Measurements from ENCODE around the gene SMYD2.

DNA sequence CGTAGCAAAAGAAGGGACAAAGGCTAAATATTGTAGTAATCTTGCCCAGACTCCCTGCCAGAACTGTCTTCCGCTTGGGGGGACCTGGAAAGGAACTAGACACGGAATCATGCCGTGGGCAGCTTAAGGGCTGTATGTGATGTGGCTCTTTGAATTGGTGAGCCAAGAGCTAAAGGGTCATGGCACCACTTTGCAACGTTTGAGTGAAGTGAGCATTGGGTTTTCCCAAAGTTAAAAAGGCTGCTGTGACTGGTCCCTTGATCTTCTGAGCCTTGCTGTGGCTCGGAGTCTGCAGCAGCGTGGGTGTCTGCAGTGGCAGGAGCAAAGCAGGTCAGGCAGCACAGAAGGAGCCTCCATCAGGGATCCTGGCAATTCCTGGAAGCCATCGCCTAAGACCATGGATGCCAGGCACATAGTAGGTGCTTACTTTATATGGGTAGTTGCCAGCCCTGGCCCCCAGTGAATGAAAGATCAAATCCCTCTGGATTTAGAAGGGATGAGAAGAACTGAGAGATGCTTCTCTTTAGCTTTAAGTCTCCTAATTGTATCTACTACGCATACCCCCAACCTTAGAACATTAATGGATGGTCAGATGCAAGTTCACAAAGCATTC lies 1.8 kb downstream of the SMYD2 start:
- TF ChIP-seq, protein P1, sequence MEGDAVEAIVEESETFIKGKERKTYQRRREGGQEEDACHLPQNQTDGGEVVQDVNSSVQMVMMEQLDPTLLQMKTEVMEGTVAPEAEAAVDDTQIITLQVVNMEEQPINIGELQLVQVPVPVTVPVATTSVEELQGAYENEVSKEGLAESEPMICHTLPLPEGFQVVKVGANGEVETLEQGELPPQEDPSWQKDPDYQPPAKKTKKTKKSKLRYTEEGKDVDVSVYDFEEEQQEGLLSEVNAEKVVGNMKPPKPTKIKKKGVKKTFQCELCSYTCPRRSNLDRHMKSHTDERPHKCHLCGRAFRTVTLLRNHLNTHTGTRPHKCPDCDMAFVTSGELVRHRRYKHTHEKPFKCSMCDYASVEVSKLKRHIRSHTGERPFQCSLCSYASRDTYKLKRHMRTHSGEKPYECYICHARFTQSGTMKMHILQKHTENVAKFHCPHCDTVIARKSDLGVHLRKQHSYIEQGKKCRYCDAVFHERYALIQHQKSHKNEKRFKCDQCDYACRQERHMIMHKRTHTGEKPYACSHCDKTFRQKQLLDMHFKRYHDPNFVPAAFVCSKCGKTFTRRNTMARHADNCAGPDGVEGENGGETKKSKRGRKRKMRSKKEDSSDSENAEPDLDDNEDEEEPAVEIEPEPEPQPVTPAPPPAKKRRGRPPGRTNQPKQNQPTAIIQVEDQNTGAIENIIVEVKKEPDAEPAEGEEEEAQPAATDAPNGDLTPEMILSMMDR (conservative IDR thresholded peaks at IDR 0.05; ENCODE audit: low read depth, low read length) = no peak
- TF ChIP-seq EZH2 (IDR thresholded peaks at IDR 0.05; ENCODE audit: borderline replicate concordance, low read depth, low read length, poor library complexity, severe bottlenecking) = no peak

All from A673 (cell line).